ENCODE results near the gene CEP19. TPM values are rescaled to one million over a fixed set of nuclear protein-coding genes. Genes with fewer than 3 reads are reported as not detected.

The CEP19 gene
- total RNA-seq, 1 experiment from 2014 or later = 7.1 TPM

DNA sequence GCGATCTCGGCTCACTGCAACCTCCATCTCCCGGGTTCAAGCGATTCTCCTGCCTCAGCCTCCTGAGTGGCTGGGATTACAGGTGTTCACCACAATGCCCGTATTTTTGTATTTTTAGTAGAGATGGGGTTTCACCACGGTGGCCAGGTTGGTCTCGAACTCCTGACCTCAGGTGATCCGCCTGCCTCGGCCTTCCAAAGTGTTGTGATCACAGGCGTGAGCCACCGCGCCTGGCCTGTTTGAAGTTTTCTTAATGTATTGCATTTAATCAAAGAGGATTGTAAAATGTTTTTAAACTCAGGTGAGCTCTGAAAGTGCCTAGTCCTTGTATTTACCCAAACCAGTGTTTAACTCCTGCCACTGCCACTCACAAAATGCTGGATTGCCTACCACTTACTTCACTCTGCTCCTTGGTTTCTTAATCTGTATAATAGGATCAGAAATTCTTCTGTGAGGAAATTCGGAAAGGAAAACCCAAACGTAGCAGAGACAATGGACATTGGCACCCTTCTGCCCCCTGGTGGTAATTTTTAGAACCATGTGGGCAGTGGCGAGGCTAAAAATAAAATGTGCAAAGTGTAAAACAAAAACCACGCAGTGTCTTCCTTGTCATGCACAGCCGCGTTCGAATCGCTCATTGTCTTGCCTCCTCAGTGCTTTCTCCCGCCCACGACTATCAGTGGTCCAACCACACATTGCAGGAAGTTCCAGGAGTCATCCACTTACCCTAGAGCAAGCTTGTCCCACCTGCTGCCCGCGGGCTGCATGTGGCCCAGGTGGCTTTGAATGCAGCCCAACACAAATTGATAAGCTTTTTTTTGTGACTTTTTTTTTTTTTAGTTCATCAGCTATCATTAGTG lies 27.3 kb downstream of the CEP19 start:
- intact Hi-C loops (cut with micrococcal nuclease; ENCODE audit: unreplicated experiment) (loop anchor here (1.0 to 5.0 kb wide), 3 partner anchors 75 to 160 kb away; no protein-coding TSS in a partner anchor), in situ Hi-C loops (cut with HindIII; ENCODE audit: low pct_unique_long_range_greater_than_20kb, low sequenced_read_pairs) (no loop called here)
- TF ChIP-seq SIN3A (IDR thresholded peaks at IDR 0.05; ENCODE audit: borderline replicate concordance, insufficient read depth, low read depth, low read length) = no peak
- TF ChIP-seq, protein P1, sequence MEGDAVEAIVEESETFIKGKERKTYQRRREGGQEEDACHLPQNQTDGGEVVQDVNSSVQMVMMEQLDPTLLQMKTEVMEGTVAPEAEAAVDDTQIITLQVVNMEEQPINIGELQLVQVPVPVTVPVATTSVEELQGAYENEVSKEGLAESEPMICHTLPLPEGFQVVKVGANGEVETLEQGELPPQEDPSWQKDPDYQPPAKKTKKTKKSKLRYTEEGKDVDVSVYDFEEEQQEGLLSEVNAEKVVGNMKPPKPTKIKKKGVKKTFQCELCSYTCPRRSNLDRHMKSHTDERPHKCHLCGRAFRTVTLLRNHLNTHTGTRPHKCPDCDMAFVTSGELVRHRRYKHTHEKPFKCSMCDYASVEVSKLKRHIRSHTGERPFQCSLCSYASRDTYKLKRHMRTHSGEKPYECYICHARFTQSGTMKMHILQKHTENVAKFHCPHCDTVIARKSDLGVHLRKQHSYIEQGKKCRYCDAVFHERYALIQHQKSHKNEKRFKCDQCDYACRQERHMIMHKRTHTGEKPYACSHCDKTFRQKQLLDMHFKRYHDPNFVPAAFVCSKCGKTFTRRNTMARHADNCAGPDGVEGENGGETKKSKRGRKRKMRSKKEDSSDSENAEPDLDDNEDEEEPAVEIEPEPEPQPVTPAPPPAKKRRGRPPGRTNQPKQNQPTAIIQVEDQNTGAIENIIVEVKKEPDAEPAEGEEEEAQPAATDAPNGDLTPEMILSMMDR (IDR thresholded peaks at IDR 0.05) = peak; percentile 93
- ChIA-PET CTCF (interaction anchor here (0.7 to 2.0 kb wide), 5 partner anchors 75 to 163 kb away, joined by 3 to 10 read pairs (median 5); no protein-coding TSS in a partner anchor), POLR2A (interaction anchor here (0.6 kb wide), 1 partner anchor 57 kb away, joined by 3 read pairs; no protein-coding TSS in a partner anchor)
- BruUV-seq (replicated peaks) = no TSS peak
- Histone ChIP-seq H3K36me3 (ENCODE audit: control insufficient read depth, insufficient read depth, low read length) (no peaks in the 10 kb centered on the region), H3K4me1 (ENCODE audit: control insufficient read depth, insufficient read depth, low read length) (peaks cover 7% of the 10 kb centered on the region), H3K27me3 (ENCODE audit: control insufficient read depth, insufficient read depth, low read length) (no peaks in the 10 kb centered on the region), H3K4me3 (ENCODE audit: low read depth in 2 of 2, low read length in 2 of 2) (peak overlapping the region in 1 of 2 experiments; percentile 11; a peak in 1 of 4 replicates), H3K27ac (ENCODE audit: low read length) (peak overlapping the region; percentile 49), H3K9me3 (ENCODE audit: control insufficient read depth, insufficient read depth, low read depth, low read length) (no peaks in the 10 kb centered on the region)
- DNase-seq (ENCODE audit: low read depth, low spot score) (peak; percentile 52), ATAC-seq (peak; percentile 90)

DNA sequence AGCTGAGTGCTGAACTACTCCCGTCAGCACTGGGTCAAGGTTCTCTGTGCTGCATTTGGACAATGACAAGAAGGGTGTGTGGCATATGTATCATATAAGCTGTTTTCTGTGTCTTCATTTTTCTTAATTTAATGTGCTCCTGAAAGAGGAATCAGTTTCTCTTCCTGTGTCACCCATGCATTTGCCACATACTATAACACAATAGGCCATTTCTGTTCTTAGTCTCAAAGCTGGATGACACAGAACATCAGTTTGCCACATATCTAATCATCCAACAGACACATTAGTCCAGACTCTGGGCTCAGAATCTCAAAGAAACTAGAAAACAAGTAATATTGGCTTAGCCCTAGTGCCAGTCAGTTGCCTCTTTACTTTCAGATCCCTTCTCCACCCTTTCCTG lies 34.1 kb downstream of the CEP19 start:
- H3K27me3 ChIP-seq (ENCODE audit: control insufficient read depth, insufficient read depth, low read length) = no peaks in the 10 kb centered on the region
- ATAC-seq (no peak), DNase-seq (ENCODE audit: low read depth, low spot score) (no peak)
- TF ChIP-seq, protein P2, sequence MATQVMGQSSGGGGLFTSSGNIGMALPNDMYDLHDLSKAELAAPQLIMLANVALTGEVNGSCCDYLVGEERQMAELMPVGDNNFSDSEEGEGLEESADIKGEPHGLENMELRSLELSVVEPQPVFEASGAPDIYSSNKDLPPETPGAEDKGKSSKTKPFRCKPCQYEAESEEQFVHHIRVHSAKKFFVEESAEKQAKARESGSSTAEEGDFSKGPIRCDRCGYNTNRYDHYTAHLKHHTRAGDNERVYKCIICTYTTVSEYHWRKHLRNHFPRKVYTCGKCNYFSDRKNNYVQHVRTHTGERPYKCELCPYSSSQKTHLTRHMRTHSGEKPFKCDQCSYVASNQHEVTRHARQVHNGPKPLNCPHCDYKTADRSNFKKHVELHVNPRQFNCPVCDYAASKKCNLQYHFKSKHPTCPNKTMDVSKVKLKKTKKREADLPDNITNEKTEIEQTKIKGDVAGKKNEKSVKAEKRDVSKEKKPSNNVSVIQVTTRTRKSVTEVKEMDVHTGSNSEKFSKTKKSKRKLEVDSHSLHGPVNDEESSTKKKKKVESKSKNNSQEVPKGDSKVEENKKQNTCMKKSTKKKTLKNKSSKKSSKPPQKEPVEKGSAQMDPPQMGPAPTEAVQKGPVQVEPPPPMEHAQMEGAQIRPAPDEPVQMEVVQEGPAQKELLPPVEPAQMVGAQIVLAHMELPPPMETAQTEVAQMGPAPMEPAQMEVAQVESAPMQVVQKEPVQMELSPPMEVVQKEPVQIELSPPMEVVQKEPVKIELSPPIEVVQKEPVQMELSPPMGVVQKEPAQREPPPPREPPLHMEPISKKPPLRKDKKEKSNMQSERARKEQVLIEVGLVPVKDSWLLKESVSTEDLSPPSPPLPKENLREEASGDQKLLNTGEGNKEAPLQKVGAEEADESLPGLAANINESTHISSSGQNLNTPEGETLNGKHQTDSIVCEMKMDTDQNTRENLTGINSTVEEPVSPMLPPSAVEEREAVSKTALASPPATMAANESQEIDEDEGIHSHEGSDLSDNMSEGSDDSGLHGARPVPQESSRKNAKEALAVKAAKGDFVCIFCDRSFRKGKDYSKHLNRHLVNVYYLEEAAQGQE (IDR thresholded peaks at IDR 0.05; ENCODE audit: insufficient read depth in 1 of 2, low read depth in 2 of 2, low read length in 1 of 2) = no peak
- TF ChIP-seq, protein P1 (IDR thresholded peaks at IDR 0.05) = no peak
- no peak for TF ChIP-seq TCF7L2 (IDR thresholded peaks at IDR 0.05; ENCODE audit: low read depth, low read length)
- TF ChIP-seq SIN3A (IDR thresholded peaks at IDR 0.05; ENCODE audit: borderline replicate concordance, insufficient read depth, low read depth, low read length) = no peak
- H3K4me1 ChIP-seq (ENCODE audit: control insufficient read depth, insufficient read depth, low read length) = no peaks in the 10 kb centered on the region
- no TSS peak for BruUV-seq (replicated peaks)
- H3K36me3 ChIP-seq (ENCODE audit: control insufficient read depth, insufficient read depth, low read length) = no peaks in the 10 kb centered on the region
- H3K4me3 ChIP-seq (ENCODE audit: low read depth in 2 of 2, low read length in 2 of 2) = no peak overlapping the region
- no peaks in the 10 kb centered on the region for H3K9me3 ChIP-seq (ENCODE audit: control insufficient read depth, insufficient read depth, low read depth, low read length)
- ChIA-PET POLR2A (interaction anchor here (0.6 to 0.7 kb wide), 2 partner anchors 97 to 132 kb away, joined by 3 to 12 read pairs; no protein-coding TSS in a partner anchor), CTCF (interaction anchor here (0.6 kb wide), 1 partner anchor 15 kb away, joined by 5 read pairs; no protein-coding TSS in a partner anchor)
- in situ Hi-C loops (cut with HindIII; ENCODE audit: low pct_unique_long_range_greater_than_20kb, low sequenced_read_pairs) (no loop called here), intact Hi-C loops (cut with micrococcal nuclease; ENCODE audit: unreplicated experiment) (no loop called here)
- H3K27ac ChIP-seq (ENCODE audit: low read length) = no peak overlapping the region
